Measurements from ENCODE around the gene CDC23. TPM values are rescaled to one million over a fixed set of nuclear protein-coding genes. Genes with fewer than 3 reads are reported as not detected.

The CDC23 gene, protein sequence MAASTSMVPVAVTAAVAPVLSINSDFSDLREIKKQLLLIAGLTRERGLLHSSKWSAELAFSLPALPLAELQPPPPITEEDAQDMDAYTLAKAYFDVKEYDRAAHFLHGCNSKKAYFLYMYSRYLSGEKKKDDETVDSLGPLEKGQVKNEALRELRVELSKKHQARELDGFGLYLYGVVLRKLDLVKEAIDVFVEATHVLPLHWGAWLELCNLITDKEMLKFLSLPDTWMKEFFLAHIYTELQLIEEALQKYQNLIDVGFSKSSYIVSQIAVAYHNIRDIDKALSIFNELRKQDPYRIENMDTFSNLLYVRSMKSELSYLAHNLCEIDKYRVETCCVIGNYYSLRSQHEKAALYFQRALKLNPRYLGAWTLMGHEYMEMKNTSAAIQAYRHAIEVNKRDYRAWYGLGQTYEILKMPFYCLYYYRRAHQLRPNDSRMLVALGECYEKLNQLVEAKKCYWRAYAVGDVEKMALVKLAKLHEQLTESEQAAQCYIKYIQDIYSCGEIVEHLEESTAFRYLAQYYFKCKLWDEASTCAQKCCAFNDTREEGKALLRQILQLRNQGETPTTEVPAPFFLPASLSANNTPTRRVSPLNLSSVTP
- 27.7 to 33.9 TPM (median 31.8 TPM) in 5 replicates for total RNA-seq (2022; extraction: Qiagen RNA extraction; ENCODE audit: low read depth)

DNA sequence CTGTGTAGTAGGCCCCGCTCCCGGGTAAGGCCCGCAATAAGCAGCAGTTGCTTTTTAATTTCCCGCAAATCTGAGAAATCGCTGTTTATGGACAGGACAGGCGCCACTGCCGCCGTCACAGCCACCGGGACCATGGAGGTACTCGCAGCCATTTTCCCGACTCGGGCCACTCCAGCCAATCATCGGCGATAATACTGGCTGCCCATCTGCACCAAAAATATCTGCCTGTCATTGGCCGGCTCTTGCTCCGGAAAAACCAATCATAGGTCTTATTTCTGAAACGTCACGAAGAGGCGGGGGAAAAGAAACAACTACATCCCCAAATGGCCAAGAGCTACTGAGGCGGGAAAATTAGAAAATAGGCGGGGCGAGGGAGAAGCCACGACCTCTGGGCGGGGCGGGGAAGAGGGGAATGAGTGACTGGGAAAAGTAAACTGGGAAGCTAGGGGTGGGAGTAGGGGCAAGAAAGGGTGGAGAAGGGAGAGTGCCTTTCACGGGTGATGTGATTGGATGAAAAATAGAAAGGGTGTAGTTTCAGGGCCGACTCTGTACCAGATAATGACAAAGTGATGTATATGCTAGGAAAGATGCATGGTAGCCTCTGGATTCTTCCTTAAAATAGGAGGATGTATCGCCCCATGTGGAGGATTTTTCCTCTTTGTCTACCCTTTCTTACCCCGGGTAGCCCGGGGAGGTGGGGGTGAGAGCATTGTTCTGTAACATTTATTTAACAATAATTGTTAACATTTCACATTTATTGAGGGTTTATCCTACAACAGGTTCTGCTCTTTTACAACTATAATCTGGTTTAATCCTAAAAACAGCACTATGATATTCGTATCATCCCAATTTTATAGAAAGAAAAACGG, at the start of gene CDC23:
TSS of gene CDC23 (minus strand) at position 163 of the 869 bp plus-strand sequence. CDS start at position 152, 11 bp downstream.

GRCh38 chr5:138178516-138179276, 34.4 kb downstream of the CDC23 start, which contains the start of the genes BRD8 and KIF20A:
TSS of gene BRD8 (minus strand) at chr5:138178630. CDS start at chr5:138178614, 16 bp downstream.
TSS of gene KIF20A (plus strand) at chr5:138179112. CDS start at chr5:138179681, 569 bp downstream.

GRCh38 chr5:138138949-138139780, 74.0 kb downstream of the CDC23 start, which contains the start of gene NME5:
TSS of gene NME5 (minus strand) at chr5:138139428. CDS start at chr5:138138780, 648 bp downstream.

Other genes starting within 250 kb of the CDC23 start
- gene FAM13B, start 180.2 kb downstream of the CDC23 start, total RNA-seq (2022; extraction: Qiagen RNA extraction; ENCODE audit: low read depth), result 12.8 to 19.2 TPM (median 14.1 TPM) in 5 replicates
- gene WNT8A, start 129.3 kb downstream of the CDC23 start, total RNA-seq (2022; extraction: Qiagen RNA extraction; ENCODE audit: low read depth), result not detected in 5 replicates
- gene NME5, start 73.9 kb downstream of the CDC23 start, total RNA-seq (2022; extraction: Qiagen RNA extraction; ENCODE audit: low read depth), result not detected in 5 replicates
- gene BRD8, start 34.7 kb downstream of the CDC23 start, total RNA-seq (2022; extraction: Qiagen RNA extraction; ENCODE audit: low read depth), result 50.3 to 59.3 TPM (median 57.1 TPM) in 5 replicates
- 43.0 to 53.6 TPM (median 47.9 TPM) in 5 replicates for gene KIF20A, start 34.2 kb downstream of the CDC23 start, total RNA-seq (2022; extraction: Qiagen RNA extraction; ENCODE audit: low read depth)
- gene GFRA3, start 61.3 kb upstream of the CDC23 start, total RNA-seq (2022; extraction: Qiagen RNA extraction; ENCODE audit: low read depth), result 0.05 to 0.10 TPM (median 0.07 TPM) in 5 replicates
- 10.6 to 12.8 TPM (median 12.2 TPM) in 5 replicates for gene CDC25C, start 118.5 kb upstream of the CDC23 start, total RNA-seq (2022; extraction: Qiagen RNA extraction; ENCODE audit: low read depth)
- gene FAM53C, start 124.9 kb upstream of the CDC23 start, total RNA-seq (2022; extraction: Qiagen RNA extraction; ENCODE audit: low read depth), result 22.4 to 24.1 TPM (median 23.7 TPM) in 5 replicates
- gene KDM3B, start 139.4 kb upstream of the CDC23 start, total RNA-seq (2022; extraction: Qiagen RNA extraction; ENCODE audit: low read depth), result 39.6 to 47.6 TPM (median 45.5 TPM) in 5 replicates
- gene REEP2, start 225.7 kb upstream of the CDC23 start, total RNA-seq (2022; extraction: Qiagen RNA extraction; ENCODE audit: low read depth), result 5.4 to 7.7 TPM (median 7.0 TPM) in 5 replicates